WTC11 (cell line): ENCODE data around the gene CFAP299. TPM values are rescaled to one million over a fixed set of nuclear protein-coding genes. Genes with fewer than 3 reads are reported as not detected.

Experiments used
- ATAC-seq: fragments of 200-7000 bp; cut with Tn5 transposase; 2 replicates; pipeline ENCODE4 v1.10.0; 2021; ENCODE audit warnings: mild to moderate bottlenecking, moderate library complexity
- CTCF ChIA-PET: fragments of 300-600 bp; sonication (Branson Sonifier 250); formaldehyde crosslinking; loops from one replicate; lab custom pipeline; 2021; ENCODE audit warnings: antibody characterized with exemption; lab: Charles Lee
- POLR2A ChIA-PET: fragments of 350-600 bp; sonication (Branson Sonifier 250); formaldehyde crosslinking; loops from one replicate; lab custom pipeline; 2021; ENCODE audit warnings: antibody characterized with exemption; lab: Charles Lee
- DNase-seq: peaks from one replicate; pipeline ENCODE4 v3.0.0; 2021; ENCODE audit warnings: low spot score
- H3K27ac Mint-ChIP-seq: 2 replicates; pipeline ENCODE4 v1.8.0; 2021; ENCODE audit warnings: mixed read lengths
- H3K27me3 Mint-ChIP-seq: 2 replicates; pipeline ENCODE4 v1.8.0; 2021; ENCODE audit warnings: low read depth, mild to moderate bottlenecking, moderate library complexity, mixed read lengths
- H3K36me3 Mint-ChIP-seq: 2 replicates; pipeline ENCODE4 v1.8.0; 2021; ENCODE audit warnings: mixed read lengths
- H3K4me1 Mint-ChIP-seq: 2 replicates; pipeline ENCODE4 v1.8.0; 2022; ENCODE audit warnings: mixed read lengths
- H3K4me3 Mint-ChIP-seq: 2 replicates; pipeline ENCODE4 v1.8.0; 2021; ENCODE audit warnings: mild to moderate bottlenecking, moderate library complexity, mixed read lengths
- H3K9me3 Mint-ChIP-seq: 2 replicates; pipeline ENCODE4 v1.8.0; 2021; ENCODE audit warnings: mixed read lengths
- ELF4 ChIP-seq: sonication (generic); formaldehyde crosslinking; IDR thresholded peaks from 2 replicates; pipeline ENCODE4 v1.8.1; 2022; ENCODE audit warnings: low read depth, mild to moderate bottlenecking, moderate library complexity, missing genetic modification reagents
- EMX1 ChIP-seq: fragments of 250-450 bp; sonication (Bioruptor Pico); IDR thresholded peaks from 2 replicates; pipeline ENCODE4 v1.8.0; 2021; ENCODE audit warnings: mild to moderate bottlenecking
- ESRRA ChIP-seq: sonication (generic); formaldehyde crosslinking; IDR thresholded peaks from 2 replicates; pipeline ENCODE4 v1.8.1; 2022; ENCODE audit warnings: mild to moderate bottlenecking, missing genetic modification reagents, borderline replicate concordance
- ETV6 ChIP-seq: sonication (generic); formaldehyde crosslinking; IDR thresholded peaks from 2 replicates; pipeline ENCODE4 v1.8.1; 2022; ENCODE audit warnings: mild to moderate bottlenecking, missing genetic modification reagents
- FOXJ3 ChIP-seq: sonication (generic); formaldehyde crosslinking; IDR thresholded peaks from 2 replicates; pipeline ENCODE4 v1.9.0; 2021; ENCODE audit warnings: missing genetic modification reagents, mild to moderate bottlenecking, borderline replicate concordance
- FOXK1 ChIP-seq: sonication (generic); formaldehyde crosslinking; IDR thresholded peaks from 2 replicates; pipeline ENCODE4 v1.8.0; 2022; ENCODE audit warnings: mild to moderate bottlenecking, moderate library complexity, missing genetic modification reagents
- JAZF1 ChIP-seq: fragments of 250-450 bp; sonication (Bioruptor Pico); IDR thresholded peaks from 2 replicates; pipeline ENCODE4 v1.9.0; 2021; ENCODE audit warnings: moderate library complexity, mild to moderate bottlenecking, inconsistent platforms
- PRRX2 ChIP-seq: fragments of 250-450 bp; sonication (Bioruptor Pico); IDR thresholded peaks from 2 replicates; pipeline ENCODE4 v1.8.0; 2021; ENCODE audit warnings: mild to moderate bottlenecking
- RELA ChIP-seq: sonication (generic); formaldehyde crosslinking; IDR thresholded peaks from 2 replicates; pipeline ENCODE4 v1.8.1; 2022; ENCODE audit warnings: missing genetic modification reagents, mild to moderate bottlenecking, borderline replicate concordance
- SMAD4 ChIP-seq: sonication (generic); formaldehyde crosslinking; IDR thresholded peaks from 2 replicates; pipeline ENCODE4 v1.8.0; 2022; ENCODE audit warnings: mild to moderate bottlenecking, missing genetic modification reagents
- SOX15 ChIP-seq: fragments of 250-450 bp; sonication (Bioruptor Pico); IDR thresholded peaks from 2 replicates; pipeline ENCODE4 v1.9.0; 2021; ENCODE audit warnings: mild to moderate bottlenecking
- ZNF232 ChIP-seq: sonication (generic); formaldehyde crosslinking; IDR thresholded peaks from 2 replicates; pipeline ENCODE4 v1.8.0; 2022; ENCODE audit warnings: mild to moderate bottlenecking, missing genetic modification reagents
- ZNF263 ChIP-seq: sonication (generic); formaldehyde crosslinking; IDR thresholded peaks from 2 replicates; pipeline ENCODE4 v1.8.1; 2022; ENCODE audit warnings: low read depth, mild to moderate bottlenecking, moderate library complexity, missing genetic modification reagents
- ZNF671 ChIP-seq: fragments of 250-450 bp; sonication (Bioruptor Pico); IDR thresholded peaks from 2 replicates; pipeline ENCODE4 v1.8.0; 2021; ENCODE audit warnings: mild to moderate bottlenecking
- total RNA-seq: library from RNA; stranded (reverse); gene quantifications from 3 replicates; pipeline ENCODE4 v1.2.3, GENCODE V29; 2021
- TF ChIP-seq, protein P1 (sequence below): sonication (generic); formaldehyde crosslinking; IDR thresholded peaks from 2 replicates; pipeline ENCODE4 v1.8.1; 2022; ENCODE audit warnings: missing genetic modification reagents, borderline replicate concordance
- TF ChIP-seq, protein P2 (sequence below): sonication (generic); formaldehyde crosslinking; IDR thresholded peaks from 2 replicates; pipeline ENCODE4 v1.8.1; 2022; ENCODE audit warnings: low read depth, missing genetic modification reagents, borderline replicate concordance
- TF ChIP-seq, protein P3 (sequence below): sonication (generic); formaldehyde crosslinking; conservative IDR thresholded peaks from 2 replicates; pipeline ENCODE4 v1.8.1; 2022; ENCODE audit warnings: mild to moderate bottlenecking, missing genetic modification reagents
- TF ChIP-seq, protein P4 (sequence below): sonication (generic); formaldehyde crosslinking; IDR thresholded peaks from 2 replicates; pipeline ENCODE4 v1.8.1; 2022; ENCODE audit warnings: mild to moderate bottlenecking, missing genetic modification reagents, moderate library complexity, borderline replicate concordance
- TF ChIP-seq, protein P5 (sequence below): sonication (generic); formaldehyde crosslinking; conservative IDR thresholded peaks from 2 replicates; pipeline ENCODE4 v1.8.1; 2023; ENCODE audit warnings: mild to moderate bottlenecking, low read depth, missing genetic modification reagents, moderate library complexity
- TF ChIP-seq, protein P6 (sequence below): fragments of 250-450 bp; sonication (Bioruptor Pico); IDR thresholded peaks from 2 replicates; pipeline ENCODE4 v2.1.2; 2022; ENCODE audit warnings: mild to moderate bottlenecking, moderate library complexity
- TF ChIP-seq, protein P7 (sequence below): sonication (generic); formaldehyde crosslinking; IDR thresholded peaks from 2 replicates; pipeline ENCODE4 v1.8.1; 2023; ENCODE audit warnings: mild to moderate bottlenecking, missing genetic modification reagents

The CFAP299 gene
- total RNA-seq, 1 experiment from 2014 or later = not detected

DNA sequence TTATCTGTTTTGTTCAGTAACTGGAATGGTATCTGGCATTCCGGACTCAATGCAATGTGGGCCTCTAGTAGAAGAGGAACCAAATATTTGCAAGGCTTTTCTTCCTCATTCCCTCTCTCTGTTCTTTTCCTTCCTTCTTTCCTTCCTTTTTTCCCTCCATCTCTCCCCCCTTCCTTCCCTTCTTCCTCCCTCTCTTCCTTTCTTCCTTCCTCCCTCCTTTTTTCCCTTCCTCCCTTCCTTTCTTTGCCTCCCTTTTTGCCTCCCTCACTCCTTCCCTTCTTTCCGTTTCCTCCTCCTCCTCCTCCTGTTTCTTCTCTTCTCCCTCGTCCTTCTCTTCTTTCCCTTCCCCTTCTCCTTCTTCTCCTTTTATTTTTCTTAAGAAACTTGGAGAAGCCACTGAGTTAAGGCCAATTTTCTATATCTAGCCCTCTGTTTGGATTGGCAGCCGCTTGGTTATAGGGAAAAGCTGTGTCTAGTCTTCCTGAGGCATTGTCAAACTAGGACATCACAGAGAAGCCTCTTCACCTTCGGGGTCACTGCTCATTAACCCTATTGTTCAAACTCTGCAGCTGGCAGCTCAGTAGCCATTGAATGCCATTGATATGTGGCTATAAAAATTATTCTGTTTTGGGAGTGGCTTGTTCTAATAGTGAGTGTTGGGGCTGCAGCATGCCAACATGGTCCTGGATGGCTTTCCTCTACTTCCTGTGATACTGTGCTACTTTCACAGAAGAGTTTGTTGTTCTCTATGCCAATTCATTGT is 95.9 kb downstream of the CFAP299 start:
- TF ChIP-seq ZNF232 (CRISPR knock-in tag) (no peak), ZNF263 (no peak), RELA (CRISPR knock-in tag) (no peak), ELF4 (CRISPR knock-in tag) (no peak)
- TF ChIP-seq, protein P1, sequence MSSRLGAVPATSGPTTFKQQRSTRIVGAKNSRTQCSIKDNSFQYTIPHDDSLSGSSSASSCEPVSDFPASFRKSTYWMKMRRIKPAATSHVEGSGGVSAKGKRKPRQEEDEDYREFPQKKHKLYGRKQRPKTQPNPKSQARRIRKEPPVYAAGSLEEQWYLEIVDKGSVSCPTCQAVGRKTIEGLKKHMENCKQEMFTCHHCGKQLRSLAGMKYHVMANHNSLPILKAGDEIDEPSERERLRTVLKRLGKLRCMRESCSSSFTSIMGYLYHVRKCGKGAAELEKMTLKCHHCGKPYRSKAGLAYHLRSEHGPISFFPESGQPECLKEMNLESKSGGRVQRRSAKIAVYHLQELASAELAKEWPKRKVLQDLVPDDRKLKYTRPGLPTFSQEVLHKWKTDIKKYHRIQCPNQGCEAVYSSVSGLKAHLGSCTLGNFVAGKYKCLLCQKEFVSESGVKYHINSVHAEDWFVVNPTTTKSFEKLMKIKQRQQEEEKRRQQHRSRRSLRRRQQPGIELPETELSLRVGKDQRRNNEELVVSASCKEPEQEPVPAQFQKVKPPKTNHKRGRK (CRISPR knock-in tag) = peak; percentile 55; the same call in 1 of the 2 replicates
- TF ChIP-seq, all 79 proteins: peak for 1
- Mint-ChIP-seq H3K4me3 (no peak overlapping the region), H3K36me3 (no peaks in the 10 kb centered on the region), H3K27ac (no peak overlapping the region), H3K4me1 (0 out of 2 replicates have a peak, but pooled peaks cover 1% of the 10 kb centered on the region), H3K9me3 (0 out of 2 replicates have a peak, but pooled peaks cover 3% of the 10 kb centered on the region), H3K27me3 (no peaks in the 10 kb centered on the region)
- POLR2A ChIA-PET = no interaction called here
- DNase-seq (no peak), ATAC-seq (no peak)
- CTCF ChIA-PET = no interaction called here

DNA sequence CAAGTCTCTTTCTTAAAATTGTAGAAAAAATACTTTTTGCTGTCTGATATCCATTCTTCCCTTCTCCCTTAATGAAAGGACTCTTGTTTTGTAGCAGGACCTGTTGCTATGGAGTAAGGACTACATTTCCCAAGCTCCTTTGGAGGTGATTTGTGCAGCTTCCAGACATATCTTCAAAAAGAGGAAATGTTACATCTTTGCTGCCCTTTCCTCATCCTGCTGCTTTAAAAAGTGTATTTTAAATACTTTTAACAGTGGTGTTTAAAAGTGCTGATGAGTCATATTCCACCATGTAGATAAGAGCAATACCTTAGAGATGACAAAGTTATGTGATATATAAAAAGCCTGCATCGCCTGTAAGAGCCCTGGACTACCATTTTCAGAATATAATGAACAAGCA is 98.7 kb downstream of the CFAP299 start:
- no peak overlapping the region for H3K4me3 Mint-ChIP-seq
- H3K36me3 Mint-ChIP-seq = no peaks in the 10 kb centered on the region
- DNase-seq (no peak), ATAC-seq (no peak)
- POLR2A ChIA-PET = no interaction called here
- no peak overlapping the region for H3K27ac Mint-ChIP-seq
- H3K27me3 Mint-ChIP-seq = no peaks in the 10 kb centered on the region
- peaks cover 12% of the 10 kb centered on the region for H3K4me1 Mint-ChIP-seq
- CTCF ChIA-PET = interaction anchor here (0.8 kb wide), 1 partner anchor 26 kb away, joined by 3 read pairs; no protein-coding TSS in a partner anchor
- H3K9me3 Mint-ChIP-seq = 0 out of 2 replicates have a peak, but pooled peaks cover 3% of the 10 kb centered on the region
- no peak for TF ChIP-seq FOXJ3 (CRISPR knock-in tag)
- TF ChIP-seq SMAD4 (CRISPR knock-in tag) = no peak
- TF ChIP-seq, protein P2, sequence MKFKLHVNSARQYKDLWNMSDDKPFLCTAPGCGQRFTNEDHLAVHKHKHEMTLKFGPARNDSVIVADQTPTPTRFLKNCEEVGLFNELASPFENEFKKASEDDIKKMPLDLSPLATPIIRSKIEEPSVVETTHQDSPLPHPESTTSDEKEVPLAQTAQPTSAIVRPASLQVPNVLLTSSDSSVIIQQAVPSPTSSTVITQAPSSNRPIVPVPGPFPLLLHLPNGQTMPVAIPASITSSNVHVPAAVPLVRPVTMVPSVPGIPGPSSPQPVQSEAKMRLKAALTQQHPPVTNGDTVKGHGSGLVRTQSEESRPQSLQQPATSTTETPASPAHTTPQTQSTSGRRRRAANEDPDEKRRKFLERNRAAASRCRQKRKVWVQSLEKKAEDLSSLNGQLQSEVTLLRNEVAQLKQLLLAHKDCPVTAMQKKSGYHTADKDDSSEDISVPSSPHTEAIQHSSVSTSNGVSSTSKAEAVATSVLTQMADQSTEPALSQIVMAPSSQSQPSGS (CRISPR knock-in tag) = no peak
- TF ChIP-seq SOX15 (CRISPR knock-in tag) = no peak
- no peak for TF ChIP-seq EMX1 (CRISPR knock-in tag)
- no peak for TF ChIP-seq ZNF263
- TF ChIP-seq, protein P3, sequence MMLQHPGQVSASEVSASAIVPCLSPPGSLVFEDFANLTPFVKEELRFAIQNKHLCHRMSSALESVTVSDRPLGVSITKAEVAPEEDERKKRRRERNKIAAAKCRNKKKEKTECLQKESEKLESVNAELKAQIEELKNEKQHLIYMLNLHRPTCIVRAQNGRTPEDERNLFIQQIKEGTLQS (CRISPR knock-in tag) = no peak
- TF ChIP-seq ZNF671 (CRISPR knock-in tag) = no peak
- TF ChIP-seq, protein P4, sequence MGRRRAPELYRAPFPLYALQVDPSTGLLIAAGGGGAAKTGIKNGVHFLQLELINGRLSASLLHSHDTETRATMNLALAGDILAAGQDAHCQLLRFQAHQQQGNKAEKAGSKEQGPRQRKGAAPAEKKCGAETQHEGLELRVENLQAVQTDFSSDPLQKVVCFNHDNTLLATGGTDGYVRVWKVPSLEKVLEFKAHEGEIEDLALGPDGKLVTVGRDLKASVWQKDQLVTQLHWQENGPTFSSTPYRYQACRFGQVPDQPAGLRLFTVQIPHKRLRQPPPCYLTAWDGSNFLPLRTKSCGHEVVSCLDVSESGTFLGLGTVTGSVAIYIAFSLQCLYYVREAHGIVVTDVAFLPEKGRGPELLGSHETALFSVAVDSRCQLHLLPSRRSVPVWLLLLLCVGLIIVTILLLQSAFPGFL (CRISPR knock-in tag) = no peak
- TF ChIP-seq, protein P5, sequence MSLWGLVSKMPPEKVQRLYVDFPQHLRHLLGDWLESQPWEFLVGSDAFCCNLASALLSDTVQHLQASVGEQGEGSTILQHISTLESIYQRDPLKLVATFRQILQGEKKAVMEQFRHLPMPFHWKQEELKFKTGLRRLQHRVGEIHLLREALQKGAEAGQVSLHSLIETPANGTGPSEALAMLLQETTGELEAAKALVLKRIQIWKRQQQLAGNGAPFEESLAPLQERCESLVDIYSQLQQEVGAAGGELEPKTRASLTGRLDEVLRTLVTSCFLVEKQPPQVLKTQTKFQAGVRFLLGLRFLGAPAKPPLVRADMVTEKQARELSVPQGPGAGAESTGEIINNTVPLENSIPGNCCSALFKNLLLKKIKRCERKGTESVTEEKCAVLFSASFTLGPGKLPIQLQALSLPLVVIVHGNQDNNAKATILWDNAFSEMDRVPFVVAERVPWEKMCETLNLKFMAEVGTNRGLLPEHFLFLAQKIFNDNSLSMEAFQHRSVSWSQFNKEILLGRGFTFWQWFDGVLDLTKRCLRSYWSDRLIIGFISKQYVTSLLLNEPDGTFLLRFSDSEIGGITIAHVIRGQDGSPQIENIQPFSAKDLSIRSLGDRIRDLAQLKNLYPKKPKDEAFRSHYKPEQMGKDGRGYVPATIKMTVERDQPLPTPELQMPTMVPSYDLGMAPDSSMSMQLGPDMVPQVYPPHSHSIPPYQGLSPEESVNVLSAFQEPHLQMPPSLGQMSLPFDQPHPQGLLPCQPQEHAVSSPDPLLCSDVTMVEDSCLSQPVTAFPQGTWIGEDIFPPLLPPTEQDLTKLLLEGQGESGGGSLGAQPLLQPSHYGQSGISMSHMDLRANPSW (CRISPR knock-in tag) = no peak
- TF ChIP-seq ETV6 (CRISPR knock-in tag) = no peak
- TF ChIP-seq, protein P6, sequence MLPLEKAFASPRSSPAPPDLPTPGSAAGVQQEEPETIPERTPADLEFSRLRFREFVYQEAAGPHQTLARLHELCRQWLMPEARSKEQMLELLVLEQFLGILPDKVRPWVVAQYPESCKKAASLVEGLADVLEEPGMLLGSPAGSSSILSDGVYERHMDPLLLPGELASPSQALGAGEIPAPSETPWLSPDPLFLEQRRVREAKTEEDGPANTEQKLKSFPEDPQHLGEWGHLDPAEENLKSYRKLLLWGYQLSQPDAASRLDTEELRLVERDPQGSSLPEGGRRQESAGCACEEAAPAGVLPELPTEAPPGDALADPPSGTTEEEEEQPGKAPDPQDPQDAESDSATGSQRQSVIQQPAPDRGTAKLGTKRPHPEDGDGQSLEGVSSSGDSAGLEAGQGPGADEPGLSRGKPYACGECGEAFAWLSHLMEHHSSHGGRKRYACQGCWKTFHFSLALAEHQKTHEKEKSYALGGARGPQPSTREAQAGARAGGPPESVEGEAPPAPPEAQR (CRISPR knock-in tag) = no peak
- TF ChIP-seq, protein P7, sequence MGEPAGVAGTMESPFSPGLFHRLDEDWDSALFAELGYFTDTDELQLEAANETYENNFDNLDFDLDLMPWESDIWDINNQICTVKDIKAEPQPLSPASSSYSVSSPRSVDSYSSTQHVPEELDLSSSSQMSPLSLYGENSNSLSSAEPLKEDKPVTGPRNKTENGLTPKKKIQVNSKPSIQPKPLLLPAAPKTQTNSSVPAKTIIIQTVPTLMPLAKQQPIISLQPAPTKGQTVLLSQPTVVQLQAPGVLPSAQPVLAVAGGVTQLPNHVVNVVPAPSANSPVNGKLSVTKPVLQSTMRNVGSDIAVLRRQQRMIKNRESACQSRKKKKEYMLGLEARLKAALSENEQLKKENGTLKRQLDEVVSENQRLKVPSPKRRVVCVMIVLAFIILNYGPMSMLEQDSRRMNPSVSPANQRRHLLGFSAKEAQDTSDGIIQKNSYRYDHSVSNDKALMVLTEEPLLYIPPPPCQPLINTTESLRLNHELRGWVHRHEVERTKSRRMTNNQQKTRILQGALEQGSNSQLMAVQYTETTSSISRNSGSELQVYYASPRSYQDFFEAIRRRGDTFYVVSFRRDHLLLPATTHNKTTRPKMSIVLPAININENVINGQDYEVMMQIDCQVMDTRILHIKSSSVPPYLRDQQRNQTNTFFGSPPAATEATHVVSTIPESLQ (CRISPR knock-in tag) = no peak
- no peak for TF ChIP-seq PRRX2
- no peak for TF ChIP-seq JAZF1 (CRISPR knock-in tag)
- no peak for TF ChIP-seq ESRRA (CRISPR knock-in tag)
- TF ChIP-seq FOXK1 (CRISPR knock-in tag) = no peak
